HCT116 (cell line): Measurements from ENCODE around the gene STARD7. TPM values are rescaled to one million over a fixed set of nuclear protein-coding genes. Genes with fewer than 3 reads are reported as not detected.

ENCODE experiments used
- ATAC-seq: fragments of 200-7000 bp; cut with Tn5 transposase; 2 replicates; pipeline ENCODE4 v1.9.1; 2020; ENCODE audit warnings: mild to moderate bottlenecking, moderate library complexity
- BruUV-seq: library from RNA; stranded (reverse); fragments of 400-500 nt; replicated peaks from 2 replicates; lab custom pipeline; 2021; lab: Mats Ljungman, UMichigan
- CTCF ChIA-PET: fragments of 300-600 bp; sonication (Branson Sonifier 250); formaldehyde crosslinking; loops from one replicate; lab custom pipeline; 2021; ENCODE audit warnings: antibody characterized with exemption; lab: Charles Lee
- POLR2A ChIA-PET: fragments of 300-600, 350-600 bp; sonication (Branson Sonifier 250); formaldehyde crosslinking; loops from one replicate; lab custom pipeline; 2021; ENCODE audit warnings: antibody characterized with exemption; lab: Charles Lee
- RAD21 ChIA-PET, 2 experiments: fragments of 300-600 bp; sonication (Branson Sonifier 250); formaldehyde crosslinking; loops; one replicate each; lab custom pipeline; 2023; ENCODE audit warnings: low total read pairs in 2 of 2; ENCODE audit not compliant: uncharacterized antibody in 2 of 2, unreplicated experiment in 2 of 2, low non-redundant PET in 1 of 2; lab: Charles Lee
- DNase-seq: peaks from one replicate; pipeline ENCODE4 v3.0.0-alpha.2; 2010; ENCODE audit warnings: low read depth, low spot score
- H2AFZ ChIP-seq: fragments of 200-600 bp; shearing (Covaris generic), sonication (generic); 2 replicates; pipeline ENCODE4 v1.6.1; 2017; ENCODE audit warnings: low read depth, mixed run types, mixed read lengths, antibody characterized with exemption, low read length; ENCODE audit not compliant: poor library complexity, severe bottlenecking
- H3K27ac ChIP-seq: 2 replicates; pipeline ENCODE4 v1.5.1; 2012; ENCODE audit warnings: low read depth, low read length
- H3K27me3 ChIP-seq: fragments of 200-600 bp; sonication (generic); 2 replicates; pipeline ENCODE4 v1.6.1; 2016; ENCODE audit warnings: mixed run types, low read length, mixed read lengths; ENCODE audit not compliant: insufficient read depth
- H3K36me3 ChIP-seq, 2 experiments: fragments of 200-500 bp in 1 of 2; fragments of 200-600 bp in 1 of 2; sonication (Bioruptor generic) in 1 of 2; sonication (generic) in 1 of 2; 2 replicates each; pipeline versions ENCODE4 v1.5.1 to v1.6.1; 2014 to 2016; ENCODE audit warnings: low read length in 2 of 2, inconsistent platforms in 1 of 2, mixed read lengths in 1 of 2, mixed run types in 1 of 2; ENCODE audit not compliant: insufficient read depth in 2 of 2, control insufficient read depth in 1 of 2
- H3K4me1 ChIP-seq, 2 experiments: fragments of 200-600 bp in 1 of 2; sonication (generic) in 1 of 2; 2 replicates each; pipeline versions ENCODE4 v1.5.1 to v1.6.1; 2012 to 2017; ENCODE audit warnings: low read length in 2 of 2, inconsistent platforms in 1 of 2, mild to moderate bottlenecking in 1 of 2, mixed read lengths in 1 of 2, mixed run types in 1 of 2, moderate library complexity in 1 of 2; ENCODE audit not compliant: insufficient read depth in 2 of 2, control insufficient read depth in 1 of 2
- H3K4me2 ChIP-seq: fragments of 200-600 bp; sonication (generic); 2 replicates; pipeline ENCODE4 v1.6.1; 2017; ENCODE audit warnings: mixed run types, low read length, mixed read lengths
- H3K4me3 ChIP-seq, 2 experiments: fragments of 200-600 bp in 1 of 2; sonication (generic) in 1 of 2; replicated peaks in 1 of 2; 2 replicates each; pipeline ENCODE4 v1.5.1; 2011 to 2016; ENCODE audit warnings: low read length in 2 of 2, control low read depth in 1 of 2, low read depth in 1 of 2, mild to moderate bottlenecking in 1 of 2, mixed read lengths in 1 of 2, mixed run types in 1 of 2
- H3K79me2 ChIP-seq: fragments of 200-600 bp; sonication (generic); 2 replicates; pipeline ENCODE4 v1.6.1; 2017; ENCODE audit warnings: mild to moderate bottlenecking, mixed run types, low read length, moderate library complexity, mixed read lengths; ENCODE audit not compliant: insufficient read depth
- H3K9ac ChIP-seq: fragments of 200-600 bp; sonication (generic); 2 replicates; pipeline ENCODE4 v1.6.1; 2016; ENCODE audit warnings: low read length, mixed read lengths
- H3K9me2 ChIP-seq: fragments of 200-600 bp; sonication (generic), shearing (Covaris generic); 2 replicates; pipeline ENCODE4 v1.6.1; 2017; ENCODE audit warnings: mixed run types, mild to moderate bottlenecking, moderate library complexity; ENCODE audit not compliant: insufficient read depth
- H3K9me3 ChIP-seq, 2 experiments: fragments of 200-500 bp in 1 of 2; fragments of 200-600 bp in 1 of 2; sonication (Bioruptor generic) in 1 of 2; sonication (generic) in 1 of 2; 2 replicates each; pipeline ENCODE4 v1.6.1; 2014 to 2017; ENCODE audit warnings: low read length in 2 of 2, mixed read lengths in 2 of 2, inconsistent platforms in 1 of 2, low read depth in 1 of 2, mild to moderate bottlenecking in 1 of 2, mixed run types in 1 of 2, moderate library complexity in 1 of 2; ENCODE audit not compliant: control insufficient read depth in 1 of 2, insufficient read depth in 1 of 2
- H4K20me1 ChIP-seq: fragments of 200-600 bp; sonication (generic), shearing (Covaris generic); 2 replicates; pipeline ENCODE4 v1.6.1; 2017; ENCODE audit warnings: mixed run types, mild to moderate bottlenecking, moderate library complexity; ENCODE audit not compliant: insufficient read depth
- ELF1 ChIP-seq: IDR thresholded peaks from 2 replicates; pipeline ENCODE4 v1.6.1; 2012; ENCODE audit warnings: low read depth, borderline replicate concordance
- FOSL1 ChIP-seq: IDR thresholded peaks from 2 replicates; pipeline ENCODE4 v1.6.1; 2012; ENCODE audit warnings: low read depth
- JUND ChIP-seq: IDR thresholded peaks from 2 replicates; pipeline ENCODE4 v1.6.1; 2012
- RAD21 ChIP-seq: IDR thresholded peaks from 2 replicates; pipeline ENCODE4 v1.6.1; 2012; ENCODE audit warnings: low read depth, mild to moderate bottlenecking
- SP1 ChIP-seq: IDR thresholded peaks from 2 replicates; pipeline ENCODE4 v1.6.1; 2012; ENCODE audit warnings: low read depth
- TCF7L2 ChIP-seq: IDR thresholded peaks from 2 replicates; pipeline ENCODE4 v1.7.0; 2011; ENCODE audit warnings: borderline replicate concordance, inconsistent platforms; ENCODE audit not compliant: insufficient read depth, insufficient read length; ENCODE audit errors: extremely low read depth
- intact Hi-C: fragments of 100-400 bp; cut with micrococcal nuclease; formaldehyde crosslinking; loops from 2 replicates; pipeline ENCODE4 v1.10.0; 2022
- total RNA-seq: library from RNA; stranded (reverse); gene quantifications from one replicate; pipeline ENCODE4 v1.2.1, GENCODE V29; 2021; ENCODE audit not compliant: unreplicated experiment

Gene STARD7
- total RNA-seq, 1 experiment from 2014 or later, result 160 TPM

GRCh38 chr2:96254571-96254970 lies 45.9 kb upstream of the STARD7 start:
- Histone ChIP-seq H4K20me1 (no peaks in the 10 kb centered on the region), H3K79me2 (peaks cover 24% of the 10 kb centered on the region), H3K27me3 (no peaks in the 10 kb centered on the region), H3K9ac (no peak overlapping the region), H3K9me2 (no peaks in the 10 kb centered on the region), H3K36me3 (peaks cover 8 to 14% of the 10 kb centered on the region in 2 experiments; a peak in 3 of 4 replicates), H3K9me3 (no peaks in the 10 kb centered on the region), H3K4me3 (no peak overlapping the region), H3K4me1 (peaks cover 9 to 19% of the 10 kb centered on the region in 2 experiments), H2AFZ (no peak overlapping the region), H3K27ac (no peak overlapping the region), H3K4me2 (no peak overlapping the region)
- intact Hi-C loops, result no loop called here
- BruUV-seq, result no TSS peak
- ChIA-PET POLR2A (no interaction called here), RAD21 (no interaction called here), CTCF (no interaction called here)
- no peak for TF ChIP-seq SP1
- TF ChIP-seq JUND, result no peak
- no peak for DNase-seq
- no peak for ATAC-seq

- ATAC-seq (no peak), DNase-seq (no peak)
- H3K4me3 ChIP-seq, result no peak overlapping the region
- ChIA-PET CTCF (no interaction called here), RAD21 (no interaction called here), POLR2A (no interaction called here)
- no peak overlapping the region for H3K27ac ChIP-seq
- no TSS peak for BruUV-seq
- H3K4me2 ChIP-seq, result no peak overlapping the region
- peaks cover 8% of the 10 kb centered on the region; the same call in 1 of the 2 replicates for H3K79me2 ChIP-seq
- peaks cover 3 to 10% of the 10 kb centered on the region in 2 experiments; a peak in 3 of 4 replicates for H3K4me1 ChIP-seq
- H3K9ac ChIP-seq, result no peak overlapping the region
- peaks cover 8 to 14% of the 10 kb centered on the region in 2 experiments; a peak in 3 of 4 replicates for H3K36me3 ChIP-seq
- H3K9me2 ChIP-seq, result no peaks in the 10 kb centered on the region
- H3K9me3 ChIP-seq, result no peaks in the 10 kb centered on the region
- intact Hi-C loops, result no loop called here
- H2AFZ ChIP-seq, result no peak overlapping the region
- no peaks in the 10 kb centered on the region for H4K20me1 ChIP-seq
- TF ChIP-seq FOSL1, result no peak
- TF ChIP-seq ELF1, result no peak
- no peak for TF ChIP-seq RAD21
- TF ChIP-seq TCF7L2, result no peak
- H3K27me3 ChIP-seq, result no peaks in the 10 kb centered on the region
These were observed 44.4 kb upstream of the STARD7 start for GRCh38 chr2:96253006-96253405.
